Vagina (tissue), 2 donors: ENCODE measurements around the gene ANKRD2.

Experiments
- CTCF ChIP-seq, 3 experiments: fragments of 450-650 bp in 2 of 3; fragments of 200-600 bp in 1 of 3; sonication (generic) in 1 of 3; IDR thresholded peaks; one replicate each; pipeline ENCODE4 v1.5.1; 2017 to 2019; ENCODE audit warnings: antibody characterized with exemption in 3 of 3, mild to moderate bottlenecking in 2 of 3, moderate library complexity in 2 of 3
- POLR2A ChIP-seq, 2 donors: fragments of 450-650 bp; IDR thresholded peaks; one replicate each; pipeline ENCODE4 v1.6.1; 2017; ENCODE audit warnings: antibody characterized with exemption in 2 of 2, mild to moderate bottlenecking in 2 of 2, moderate library complexity in 2 of 2
- POLR2AphosphoS5 ChIP-seq, 2 donors: sonication (generic); formaldehyde crosslinking; IDR thresholded peaks; one replicate each; pipeline ENCODE4 v1.9.0; 2017; ENCODE audit warnings: antibody characterized with exemption in 2 of 2, mild to moderate bottlenecking in 2 of 2, low read depth in 1 of 2; ENCODE audit not compliant: insufficient read depth in 1 of 2

- no peak for TF ChIP-seq POLR2A (IDR thresholded peaks at IDR 0.05)
- no peak for TF ChIP-seq CTCF (IDR thresholded peaks at IDR 0.05)
- no peak for TF ChIP-seq POLR2AphosphoS5 (IDR thresholded peaks at IDR 0.05; ENCODE audit: insufficient read depth in 1 of 2, low read depth in 1 of 2)
These were observed 33.7 kb upstream of the ANKRD2 start for GRCh38 chr10:97538839-97539238.
